GM18511 (cell line): ENCODE data around the gene SPDYE11.
"Not testable (repeated sequence)": the region's sequence is repeated elsewhere in the genome, so short reads cannot be mapped to it uniquely, and the experiment has no call there.

Experiments used
- ATAC-seq: cut with Tn5 transposase; IDR thresholded peaks from one replicate; pipeline ENCODE4 v1.9.1; 2021; ENCODE audit warnings: mild to moderate bottlenecking, moderate library complexity; ENCODE audit not compliant: unreplicated experiment

SPDYE11 gene, protein sequence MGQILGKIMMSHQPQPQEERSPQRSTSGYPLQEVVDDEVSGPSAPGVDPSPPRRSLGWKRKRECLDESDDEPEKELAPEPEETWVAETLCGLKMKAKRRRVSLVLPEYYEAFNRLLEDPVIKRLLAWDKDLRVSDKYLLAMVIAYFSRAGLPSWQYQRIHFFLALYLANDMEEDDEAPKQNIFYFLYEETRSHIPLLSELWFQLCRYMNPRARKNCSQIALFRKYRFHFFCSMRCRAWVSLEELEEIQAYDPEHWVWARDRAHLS

GRCh38 chr7:73057811-73058210 is at the start of gene SPDYE11:
SPDYE11 (minus strand) TSS chr7:73057911; CDS start chr7:73056111, 1,800 bp downstream.
- not testable (repeated sequence) for ATAC-seq

GRCh38 chr7:73085938-73086337 is 28.2 kb upstream of the SPDYE11 start, which contains the start of gene SPDYE9:
SPDYE9 (minus strand) TSS chr7:73086038; CDS start chr7:73084238, 1,800 bp downstream.
- not testable (repeated sequence) for ATAC-seq

DNA sequence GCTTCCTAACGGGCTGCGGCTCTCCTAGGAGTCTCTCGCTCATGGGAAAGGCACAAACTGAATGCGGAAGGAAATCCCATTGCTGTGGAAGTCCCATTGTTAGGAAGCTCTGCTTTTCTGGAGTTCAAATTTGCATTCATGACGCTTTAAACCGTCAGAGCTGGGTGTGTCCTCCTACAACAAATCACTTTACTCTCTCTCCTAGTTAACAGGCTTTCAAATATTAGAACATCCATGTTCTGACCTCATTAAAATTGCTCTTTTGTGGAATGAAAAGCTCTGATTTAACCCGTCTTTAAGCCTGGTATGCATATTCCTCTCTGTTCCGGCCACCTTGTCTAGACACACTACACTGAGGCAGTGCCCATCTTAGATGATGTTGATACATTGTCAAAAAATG is 28.0 kb downstream of the SPDYE11 start, which contains the start of gene SPDYE8:
Gene SPDYE8 (minus strand): TSS at position 101 of the 400 bp plus-strand sequence. CDS start 1,800 bp downstream, outside the sequence.
- ATAC-seq, result not testable (repeated sequence)

GRCh38 chr7:73006491-73006890 is 51.2 kb downstream of the SPDYE11 start:
- ATAC-seq, result not testable (repeated sequence)

- ATAC-seq, result peak; percentile 92
Observed at GRCh38 chr7:73005693-73006447, 51.8 kb downstream of the SPDYE11 start.

GRCh38 chr7:73005356-73005692 is 52.4 kb downstream of the SPDYE11 start:
- peak; percentile 86 for ATAC-seq

- not testable (repeated sequence) for ATAC-seq
Observed at GRCh38 chr7:72997887-72998468, 59.7 kb downstream of the SPDYE11 start.
